GM21737 (cell line): ENCODE data around the gene DNAL1.
"Not testable (repeated sequence)": the region's sequence is repeated elsewhere in the genome, so short reads cannot be mapped to it uniquely, and the experiment has no call there.

Experiments used
- ATAC-seq: cut with Tn5 transposase; IDR thresholded peaks from one replicate; pipeline ENCODE4 v1.9.1; 2021; ENCODE audit warnings: mild to moderate bottlenecking, moderate library complexity; ENCODE audit not compliant: unreplicated experiment

Gene DNAL1, protein sequence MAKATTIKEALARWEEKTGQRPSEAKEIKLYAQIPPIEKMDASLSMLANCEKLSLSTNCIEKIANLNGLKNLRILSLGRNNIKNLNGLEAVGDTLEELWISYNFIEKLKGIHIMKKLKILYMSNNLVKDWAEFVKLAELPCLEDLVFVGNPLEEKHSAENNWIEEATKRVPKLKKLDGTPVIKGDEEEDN

DNA sequence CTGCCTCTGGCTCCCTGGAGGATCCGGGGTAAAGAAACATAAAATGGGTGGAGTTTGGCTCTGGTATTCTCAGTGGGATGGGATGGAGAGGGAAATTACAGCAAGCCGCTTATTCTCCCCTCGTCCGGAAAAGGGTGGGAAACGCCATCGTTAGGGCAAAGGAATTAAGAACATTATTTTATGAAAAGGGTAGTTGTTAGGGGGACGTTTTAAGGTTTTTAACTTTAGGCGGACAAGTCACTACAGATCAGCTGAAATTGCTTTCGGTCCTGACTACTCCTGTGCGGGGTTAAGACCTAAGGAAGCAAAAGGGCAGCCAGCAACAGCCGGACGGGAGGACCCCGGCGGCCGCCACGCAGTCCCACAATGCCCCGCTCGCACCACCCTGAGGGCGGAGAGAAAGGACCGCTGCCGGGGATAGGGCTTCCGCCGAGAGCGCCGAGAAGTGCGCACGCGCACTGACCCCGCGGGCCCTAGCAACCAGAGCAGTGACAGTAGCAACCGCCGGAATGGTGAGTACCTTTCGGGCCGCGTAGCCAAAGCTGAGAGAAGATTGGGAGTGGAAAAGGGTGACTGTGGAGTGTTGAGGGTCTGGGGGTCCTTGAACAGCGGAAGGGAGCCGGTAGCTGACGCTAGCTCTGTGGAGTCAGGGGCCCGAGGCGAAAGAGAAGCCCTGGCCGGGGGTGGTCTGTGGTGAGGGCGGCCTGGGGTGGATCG is at the start of gene DNAL1:
Gene DNAL1 (plus strand): TSS at position 456 of the 717 bp plus-strand sequence. CDS start 54 bp downstream, at position 510.
- peak; percentile 96 for ATAC-seq

DNA sequence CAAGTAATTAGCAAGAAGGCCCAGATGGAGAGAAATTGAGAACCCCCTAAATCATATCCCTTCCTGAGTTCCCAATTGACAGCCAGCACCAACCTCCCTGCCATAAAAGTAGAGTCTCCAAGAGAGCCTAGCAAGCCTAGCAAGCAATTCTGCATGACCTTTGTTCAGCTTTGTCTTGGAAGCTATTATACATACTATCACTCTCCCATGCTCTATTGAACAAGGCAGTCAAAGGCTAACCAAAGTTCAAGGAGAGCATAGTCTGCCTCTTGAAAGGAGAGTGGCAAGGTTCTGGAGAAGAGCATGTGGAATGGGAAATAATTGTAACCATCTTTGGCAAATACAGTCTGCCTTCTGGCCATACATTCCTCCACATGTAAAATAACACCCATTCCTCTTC is 45.3 kb upstream of the DNAL1 start:
- no peak for ATAC-seq

DNA sequence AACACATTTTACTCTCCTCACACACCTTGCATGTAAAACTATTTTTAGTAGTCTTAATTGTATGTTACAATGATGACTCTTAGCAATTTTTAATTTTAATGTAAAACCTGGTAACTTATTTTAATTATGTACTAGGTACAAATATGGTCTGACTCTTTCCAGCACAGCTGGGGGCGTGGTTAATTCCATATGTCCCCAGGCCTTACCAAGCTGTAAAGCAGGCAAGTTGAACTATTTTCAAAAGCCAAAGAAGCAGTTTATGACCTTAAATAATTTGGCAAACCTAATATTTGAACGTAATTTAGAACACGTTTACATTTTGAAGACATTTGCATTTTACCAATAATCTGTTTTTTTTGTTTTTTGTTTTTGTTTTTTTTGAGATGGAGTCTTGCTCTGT is 41.8 kb upstream of the DNAL1 start:
- ATAC-seq: no peak

DNA sequence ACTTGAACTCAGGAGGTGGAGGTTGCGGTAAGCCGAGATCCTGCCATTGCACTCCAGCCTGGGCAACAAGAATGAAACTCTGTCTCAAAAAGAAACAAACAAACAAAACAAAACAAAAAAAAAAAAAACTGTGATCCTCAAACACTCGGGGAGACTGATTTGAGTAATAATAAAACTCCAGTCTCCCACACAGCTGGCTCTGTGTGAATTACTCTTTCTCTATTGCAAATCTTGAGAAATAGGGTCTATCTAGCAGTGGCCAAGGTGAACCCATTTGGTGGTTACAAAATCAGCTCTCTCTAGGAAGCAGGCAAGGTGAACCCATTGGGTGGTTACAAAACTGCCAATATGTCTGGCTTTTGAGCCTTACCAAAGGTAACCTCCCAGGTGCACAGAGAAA is 38.5 kb upstream of the DNAL1 start:
- no peak for ATAC-seq

DNA sequence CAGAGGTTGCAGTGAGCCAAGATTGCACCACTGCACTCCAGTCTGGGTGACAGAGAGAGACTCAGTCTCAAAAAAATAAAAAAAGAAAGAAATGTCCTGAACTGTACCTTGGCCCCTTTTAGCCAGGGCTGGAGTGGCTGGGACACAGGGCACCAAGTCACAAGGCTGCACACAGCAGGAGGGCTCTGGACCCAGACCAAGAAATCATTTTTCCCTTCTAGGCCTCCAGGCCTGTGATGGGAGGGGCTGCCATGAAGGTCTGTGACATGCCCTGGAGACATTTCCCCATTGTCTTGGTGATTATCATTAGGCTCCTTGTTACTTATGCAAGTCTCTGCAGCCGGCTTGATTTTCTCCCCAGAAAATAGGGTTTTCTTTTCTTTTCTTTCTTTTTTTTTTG is 37.5 kb upstream of the DNAL1 start:
- no peak for ATAC-seq

DNA sequence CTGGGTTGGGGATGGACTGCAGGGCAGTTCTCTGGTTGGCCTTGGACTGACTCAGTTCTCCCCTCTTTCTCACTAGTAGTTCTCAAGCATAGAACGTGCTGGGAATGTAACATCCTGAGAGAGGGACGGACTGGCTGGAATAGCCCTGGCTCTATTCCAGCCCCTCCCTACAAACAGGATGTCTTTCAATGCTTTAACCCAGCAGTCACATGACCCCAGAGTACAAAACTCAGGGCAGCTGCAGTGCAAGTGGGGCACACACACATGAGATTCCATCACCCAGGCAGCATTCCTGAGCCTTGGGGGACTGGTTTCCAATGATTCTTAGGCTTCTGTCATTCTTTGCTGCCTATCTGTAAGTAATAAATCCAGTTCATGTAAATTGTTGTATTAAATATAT is 34.1 kb upstream of the DNAL1 start:
- ATAC-seq: no peak

DNA sequence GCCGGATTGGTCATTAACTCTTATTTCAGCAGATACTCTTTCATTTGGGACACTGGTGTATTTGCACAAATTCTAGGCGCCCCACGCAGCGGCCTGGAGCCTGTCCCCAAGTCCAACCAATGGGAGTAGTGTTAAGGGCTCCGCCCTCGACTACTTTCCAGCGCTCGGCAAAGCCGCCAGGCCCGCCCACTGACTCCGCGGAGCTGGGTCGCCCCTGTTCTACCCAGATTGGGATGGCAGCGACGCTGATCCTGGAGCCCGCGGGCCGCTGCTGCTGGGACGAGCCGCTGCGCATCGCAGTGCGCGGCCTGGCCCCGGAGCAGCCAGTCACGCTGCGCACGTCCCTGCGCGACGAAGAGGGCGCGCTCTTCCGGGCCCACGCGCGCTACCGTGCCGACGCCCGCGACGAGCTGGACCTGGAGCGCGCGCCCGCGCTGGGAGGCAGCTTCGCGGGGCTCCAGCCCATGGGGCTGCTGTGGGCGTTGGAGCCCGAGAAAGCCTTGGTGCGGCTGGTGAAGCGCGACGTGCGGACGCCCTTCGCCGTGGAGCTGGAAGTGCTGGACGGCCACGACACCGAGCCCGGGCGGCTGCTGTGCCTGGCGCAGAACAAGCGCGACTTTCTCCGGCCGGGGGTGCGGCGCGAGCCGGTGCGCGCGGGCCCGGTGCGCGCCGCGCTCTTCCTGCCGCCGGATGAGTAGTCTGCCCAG is 32.3 kb upstream of the DNAL1 start, which contains the start of gene ACOT6:
Gene ACOT6 (plus strand): TSS at position 179 of the 707 bp plus-strand sequence. CDS start 55 bp downstream, at position 234.
- peak; percentile 71 for ATAC-seq

DNA sequence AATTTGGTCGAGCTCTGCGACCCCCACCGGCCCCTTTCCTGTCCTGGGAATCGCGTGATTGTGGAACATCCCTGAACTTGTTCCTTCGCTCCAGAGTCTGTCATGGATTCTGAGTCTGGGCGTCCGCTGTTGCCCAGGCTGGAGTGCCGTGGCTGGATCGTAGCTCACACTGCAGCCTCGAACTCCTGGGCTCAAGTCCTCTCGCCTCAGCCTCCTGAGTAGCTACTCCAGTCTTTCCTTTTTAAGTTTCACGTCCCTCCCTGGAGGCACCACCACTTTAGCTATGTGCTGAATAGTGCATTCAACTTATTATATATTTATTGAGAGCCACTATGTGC is 31.8 kb upstream of the DNAL1 start:
- no peak for ATAC-seq

DNA sequence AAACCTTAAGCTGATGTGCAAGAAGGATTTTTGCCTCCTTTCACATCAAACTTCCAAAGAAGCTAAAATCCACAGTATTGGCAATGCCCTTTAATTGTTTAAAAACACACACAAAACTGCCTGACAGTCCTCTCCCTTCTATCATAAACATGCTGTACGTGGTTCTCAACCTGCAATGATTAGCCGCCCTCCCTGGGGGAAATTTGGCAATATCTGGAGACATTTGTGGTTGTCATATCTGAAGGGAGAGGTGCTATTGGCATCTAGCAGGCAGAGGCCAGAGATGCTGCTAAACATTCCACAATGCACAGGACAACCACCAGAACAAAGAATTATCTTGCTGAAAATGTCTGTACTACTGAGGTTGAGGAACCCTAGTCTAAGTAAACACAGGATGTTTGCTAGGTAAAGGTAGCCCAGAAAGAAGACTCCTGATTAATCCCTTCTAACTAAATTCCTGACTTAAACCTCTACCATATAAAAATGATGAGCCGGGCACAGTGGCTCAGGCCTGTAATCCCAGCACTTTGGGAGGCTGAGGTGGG is 31.3 kb upstream of the DNAL1 start:
- no peak for ATAC-seq

DNA sequence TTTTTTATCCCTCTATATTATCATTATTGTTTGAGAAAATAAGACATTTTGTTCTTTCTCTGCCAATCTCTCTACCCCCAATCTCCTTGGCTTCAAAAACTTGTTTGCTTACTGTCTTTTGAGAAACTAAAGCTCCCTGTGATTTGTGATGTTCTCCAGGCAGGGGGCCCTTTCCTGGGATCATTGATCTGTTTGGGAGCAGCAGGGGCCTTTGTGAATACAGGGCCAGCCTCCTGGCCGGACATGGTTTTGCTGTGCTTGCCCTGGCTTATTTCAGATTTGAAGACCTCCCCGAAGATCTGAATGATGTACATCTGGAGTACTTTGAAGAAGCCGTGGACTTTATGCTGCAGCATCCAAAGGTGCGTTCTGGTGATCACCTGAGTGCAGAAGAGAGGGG is 28.0 kb upstream of the DNAL1 start:
- no peak for ATAC-seq

DNA sequence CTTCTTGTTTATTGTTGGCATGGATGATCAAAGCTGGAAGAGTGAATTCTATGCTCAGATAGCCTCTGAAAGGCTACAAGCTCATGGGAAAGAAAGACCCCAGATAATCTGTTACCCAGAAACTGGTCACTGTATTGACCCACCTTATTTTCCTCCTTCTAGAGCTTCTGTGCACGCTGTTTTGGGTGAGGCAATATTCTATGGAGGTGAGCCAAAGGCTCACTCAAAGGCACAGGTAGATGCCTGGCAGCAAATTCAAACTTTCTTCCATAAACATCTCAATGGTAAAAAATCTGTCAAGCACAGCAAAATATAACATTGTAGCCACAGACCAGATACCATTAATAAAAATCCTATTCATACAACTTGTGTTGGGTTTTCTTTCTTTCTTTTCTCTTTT is 25.3 kb upstream of the DNAL1 start:
- no peak for ATAC-seq

DNA sequence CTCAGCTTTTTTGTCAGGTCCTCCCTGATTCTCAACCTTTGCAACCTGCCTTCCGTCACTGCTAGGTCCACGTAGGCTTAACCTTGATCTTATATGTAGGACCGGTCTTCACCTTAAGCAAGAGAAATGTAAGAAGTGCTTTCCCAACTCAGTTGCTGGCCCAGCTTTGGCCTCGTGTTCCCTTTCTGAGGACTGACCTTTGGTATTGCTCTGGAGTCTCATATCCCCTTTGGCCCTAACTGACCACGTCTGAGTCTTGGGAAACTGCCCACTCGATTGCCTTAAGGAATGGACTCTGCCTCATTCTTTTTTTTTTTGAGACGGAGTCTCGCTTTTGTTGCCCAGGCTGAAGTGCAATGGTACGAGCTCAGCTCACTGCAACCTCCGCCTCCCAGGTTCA is 24.5 kb upstream of the DNAL1 start:
- ATAC-seq: no peak

DNA sequence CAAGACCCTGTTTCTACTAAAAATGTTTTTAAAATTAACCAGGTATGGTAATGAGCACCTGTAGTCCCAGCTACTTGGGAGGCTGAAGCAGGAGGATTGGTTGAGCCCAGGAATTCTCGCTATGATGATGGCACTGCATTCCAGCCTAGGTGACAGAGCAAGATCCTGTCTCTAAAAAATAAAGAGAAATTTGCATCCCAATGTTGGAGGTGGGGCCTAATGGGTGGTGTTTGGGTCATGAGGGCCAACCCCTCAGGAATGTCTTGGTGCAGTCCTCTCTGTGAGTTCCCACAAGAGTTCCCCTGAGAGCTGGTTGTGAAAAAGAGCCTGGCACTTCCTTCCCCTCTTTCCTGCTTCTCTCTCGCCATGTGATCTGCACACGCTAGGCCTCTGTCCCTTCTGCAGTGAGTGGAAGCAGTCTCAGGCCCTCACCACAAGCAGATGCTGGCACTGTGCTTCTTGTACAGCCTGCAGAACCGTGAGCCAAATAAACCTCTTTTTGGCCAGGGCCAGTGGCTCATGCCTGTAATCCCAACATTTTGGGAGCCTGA is 21.2 kb upstream of the DNAL1 start:
- no peak for ATAC-seq

DNA sequence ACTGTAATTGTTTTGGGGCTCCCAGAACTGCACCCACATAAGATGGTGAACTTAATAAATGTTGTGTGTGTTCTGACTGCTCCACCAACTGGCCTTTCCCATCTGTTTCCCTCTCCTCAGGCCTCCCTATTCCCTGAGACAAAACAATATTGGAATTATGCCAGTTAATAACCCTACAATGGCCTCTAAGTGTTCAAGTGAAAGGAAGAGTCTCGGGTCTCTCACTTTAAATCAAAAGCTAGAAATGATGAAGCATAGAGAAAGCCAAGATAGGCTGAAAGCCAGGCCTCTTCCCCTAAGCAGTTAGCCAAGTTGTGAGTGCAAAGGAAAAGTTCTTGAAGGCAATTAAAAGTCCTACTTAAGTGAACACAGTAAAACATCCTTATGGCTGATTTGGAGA is 19.1 kb upstream of the DNAL1 start:
- no peak for ATAC-seq

DNA sequence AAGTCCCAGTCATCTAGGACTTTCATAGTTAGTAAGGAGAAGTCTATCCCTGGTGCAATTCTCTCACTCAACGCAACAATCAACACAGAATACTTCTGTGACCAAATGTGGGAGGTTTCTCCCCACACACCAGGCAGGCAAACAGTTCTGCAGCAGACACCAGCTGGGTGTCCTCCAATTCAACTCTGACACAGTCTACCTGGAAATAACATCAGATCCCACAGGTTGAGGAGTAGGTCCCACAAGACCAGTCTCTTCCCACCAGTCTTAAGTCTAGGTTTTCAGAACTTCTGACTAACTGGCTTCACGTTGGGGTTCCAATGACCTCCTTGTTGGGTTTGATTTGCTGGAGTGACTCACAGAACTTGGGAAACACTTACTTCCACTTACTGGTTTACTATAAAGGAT is 17.6 kb upstream of the DNAL1 start:
- no peak for ATAC-seq

DNA sequence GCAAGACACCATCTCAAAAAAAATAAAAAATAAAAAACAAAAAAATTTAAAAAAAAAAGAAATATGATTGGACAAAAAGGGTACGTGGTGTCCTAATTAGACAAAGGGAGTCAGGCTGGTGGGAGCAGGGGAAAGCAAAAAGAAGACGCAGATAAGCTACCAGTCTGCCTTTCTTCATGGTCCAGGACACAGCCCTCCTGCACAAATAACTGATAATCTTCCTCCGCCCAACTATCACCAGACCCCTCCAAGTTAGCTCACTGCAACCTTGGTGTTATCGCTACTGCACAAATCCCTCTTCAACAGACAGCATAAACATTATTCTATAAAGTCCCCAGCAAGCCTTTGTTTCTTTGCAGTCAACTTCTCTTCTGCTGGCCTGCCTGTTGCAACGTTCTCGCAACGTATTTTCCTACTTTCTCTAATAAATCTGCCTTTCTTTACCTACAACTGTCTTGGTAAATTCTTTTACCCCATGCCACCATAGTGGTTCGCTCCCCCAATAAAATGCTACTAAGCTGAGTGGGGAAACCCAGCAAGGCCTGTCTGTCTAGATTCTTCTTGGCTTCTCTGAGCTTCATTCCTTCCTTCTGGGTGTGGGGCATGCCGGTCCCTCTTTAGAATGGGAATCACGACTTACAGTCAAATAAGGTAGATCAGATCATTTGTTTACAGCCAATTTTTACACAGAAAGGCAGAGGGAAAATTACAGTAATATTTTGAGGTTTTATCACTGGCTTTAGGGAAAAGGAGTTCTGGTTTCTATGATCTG is 14.6 kb upstream of the DNAL1 start:
- ATAC-seq: no peak

DNA sequence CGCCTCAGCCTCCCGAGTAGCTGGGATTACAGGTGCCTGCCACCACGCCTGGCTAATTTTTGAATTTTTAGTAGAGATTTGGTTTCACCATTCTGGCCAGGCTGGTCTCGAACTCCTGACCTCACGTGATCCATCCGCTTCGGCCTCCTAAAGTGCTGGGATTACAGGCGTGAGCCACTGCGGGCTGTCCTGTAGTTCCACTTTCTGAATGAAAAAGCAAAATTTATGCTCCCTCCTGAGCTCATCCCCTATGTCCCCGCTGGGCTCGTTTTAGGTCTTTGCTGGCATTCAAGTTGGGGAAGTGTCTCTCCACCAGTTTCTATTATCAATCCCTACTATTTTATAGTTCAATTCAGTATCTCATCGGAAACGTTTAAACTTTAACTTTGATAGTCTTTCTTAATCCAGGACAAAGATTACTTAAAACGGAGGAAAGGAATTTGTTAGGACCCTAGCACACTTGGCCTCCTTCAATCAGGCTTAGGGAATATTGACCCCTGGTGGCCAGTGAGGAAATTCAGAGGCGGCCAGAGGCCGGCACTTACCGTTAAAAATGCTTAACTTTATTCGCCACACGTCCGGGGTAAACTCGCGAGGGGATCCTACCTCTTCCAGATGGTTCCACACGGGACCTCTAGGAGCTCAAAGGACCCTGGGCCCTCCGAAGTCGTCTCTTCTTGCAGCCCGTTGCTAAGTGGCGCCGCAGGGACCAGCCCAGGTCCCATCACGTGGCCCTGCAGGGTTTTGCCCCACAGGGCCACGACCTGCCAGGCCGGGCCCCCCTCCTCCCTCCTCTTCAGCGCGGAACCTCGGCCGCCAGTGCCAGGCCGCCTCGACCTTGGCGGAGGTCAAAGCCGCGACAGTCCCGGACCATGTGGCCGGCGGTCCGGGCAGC is 11.4 kb upstream of the DNAL1 start:
- peak; percentile 59 for ATAC-seq

DNA sequence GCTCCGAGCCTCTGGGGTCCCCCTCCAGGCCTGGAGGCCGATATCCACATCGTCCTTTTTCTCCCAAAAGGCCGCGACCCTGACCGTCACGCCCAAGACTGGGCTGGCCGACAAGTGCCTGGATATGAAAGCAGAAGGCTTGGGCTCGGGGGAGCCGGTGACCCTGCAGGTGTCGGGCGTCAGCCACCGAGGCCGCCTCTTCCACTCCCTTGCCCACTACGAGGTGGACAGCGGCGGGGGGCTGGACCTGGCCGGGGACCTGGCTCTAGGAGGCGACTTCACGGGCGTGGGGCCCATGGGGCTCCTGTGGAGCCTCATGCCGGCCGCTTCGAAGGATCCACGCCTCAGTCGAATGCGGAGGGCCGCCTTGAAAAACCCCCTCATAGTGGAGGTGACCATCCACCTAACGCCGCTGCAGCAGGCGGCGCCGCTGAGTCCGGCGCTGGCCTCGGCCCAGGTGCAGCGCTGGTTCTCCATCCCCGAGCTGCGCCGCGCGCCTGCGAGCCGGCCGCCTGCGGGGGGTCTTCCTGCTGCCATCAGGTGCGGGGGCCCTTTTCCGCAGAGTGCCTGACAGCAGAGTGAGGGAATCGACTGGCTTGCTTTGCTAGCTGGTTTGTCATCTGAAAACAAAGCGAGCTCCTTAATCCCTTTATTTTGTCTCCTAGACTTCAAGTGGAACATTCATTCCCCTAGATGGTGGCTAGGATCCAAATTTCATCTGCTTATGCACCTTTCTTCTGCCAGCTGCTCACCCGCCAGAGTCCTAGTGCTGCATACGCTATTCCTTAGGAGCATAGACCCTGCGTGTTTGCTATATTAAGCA is 10.6 kb upstream of the DNAL1 start:
- peak; percentile 33 for ATAC-seq

DNA sequence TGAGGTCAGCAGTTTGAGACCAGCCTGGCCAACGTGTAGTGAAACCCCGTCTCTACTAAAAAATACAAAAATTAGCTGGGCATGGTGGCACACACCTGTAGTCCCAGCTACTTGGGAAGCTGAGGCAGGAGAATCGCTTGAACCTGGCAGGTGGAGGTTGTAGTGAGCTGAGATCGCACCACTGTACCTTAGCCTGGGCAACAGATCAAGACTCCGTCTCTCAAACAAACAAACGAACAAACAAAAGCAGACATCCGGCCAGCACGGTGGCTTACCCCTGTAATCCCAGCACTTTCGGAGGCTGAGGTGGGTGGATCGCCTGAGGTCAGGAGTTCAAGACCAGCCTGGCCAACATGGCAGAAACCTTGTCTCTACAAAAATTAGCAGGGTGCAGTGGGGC is 8.4 kb upstream of the DNAL1 start:
- ATAC-seq: not testable (repeated sequence)
